IPS-NIHi11 (cell line): Measurements from ENCODE around the gene IL10RA.

Source experiments
- DNase-seq: peaks from one replicate; pipeline ENCODE4 v3.0.0; 2012; ENCODE audit warnings: mixed read lengths, low spot score

The IL10RA gene

DNA sequence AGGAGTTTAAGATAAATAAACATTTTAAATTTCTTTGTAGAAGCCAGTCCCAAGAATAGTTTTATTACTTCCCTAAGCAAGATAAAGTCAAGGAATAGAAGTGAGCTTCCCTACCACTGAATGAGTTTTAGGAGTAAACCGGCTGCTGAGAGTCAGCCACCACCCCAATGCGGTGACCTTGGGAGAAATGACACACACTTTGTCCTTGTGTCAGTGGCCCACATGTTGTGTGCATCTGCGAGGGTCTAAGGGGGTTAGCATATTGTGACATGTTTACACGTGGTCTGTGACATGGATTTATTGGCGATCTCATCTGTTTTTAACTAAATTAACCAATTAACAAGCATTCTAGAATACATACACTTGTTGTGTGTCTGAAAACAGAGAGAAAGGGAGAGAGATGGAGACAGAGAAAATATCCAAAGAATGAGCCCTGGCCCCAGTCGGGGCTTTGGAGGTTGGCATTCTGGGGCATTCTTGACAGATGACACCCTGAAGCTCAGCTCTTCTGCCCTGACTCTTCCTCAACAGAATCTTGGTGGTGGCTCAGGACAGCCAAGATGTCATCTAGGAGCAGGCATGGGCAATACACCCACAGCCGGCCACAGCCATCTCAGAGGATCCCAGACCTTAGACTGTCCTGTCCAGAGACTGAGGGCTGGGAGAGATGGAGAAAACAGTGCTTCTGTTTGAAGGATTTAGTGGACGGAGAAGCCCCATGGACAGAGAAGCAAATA, 60.9 kb downstream of the IL10RA start:
- DNase-seq, result no peak

DNA sequence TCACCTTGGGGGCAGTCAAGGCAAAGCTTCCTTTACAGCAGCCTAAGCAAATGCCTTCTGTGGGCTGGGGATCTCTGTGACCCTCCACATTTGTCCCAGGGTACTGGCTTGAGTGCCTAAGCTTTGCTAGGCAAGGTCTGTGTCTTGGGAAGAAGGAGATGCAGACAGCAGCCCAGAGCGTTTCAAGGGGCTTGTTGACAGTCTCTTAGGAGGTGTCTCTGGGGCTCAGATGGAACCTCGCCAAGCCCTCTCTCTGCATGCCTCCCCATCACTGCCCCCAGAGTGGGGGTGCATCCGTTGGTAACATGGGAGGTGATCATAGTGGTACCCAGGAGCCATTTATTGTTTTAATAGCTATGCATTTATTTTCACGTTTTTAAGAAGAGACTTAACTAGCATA, 61.6 kb downstream of the IL10RA start:
- no peak for DNase-seq

DNA sequence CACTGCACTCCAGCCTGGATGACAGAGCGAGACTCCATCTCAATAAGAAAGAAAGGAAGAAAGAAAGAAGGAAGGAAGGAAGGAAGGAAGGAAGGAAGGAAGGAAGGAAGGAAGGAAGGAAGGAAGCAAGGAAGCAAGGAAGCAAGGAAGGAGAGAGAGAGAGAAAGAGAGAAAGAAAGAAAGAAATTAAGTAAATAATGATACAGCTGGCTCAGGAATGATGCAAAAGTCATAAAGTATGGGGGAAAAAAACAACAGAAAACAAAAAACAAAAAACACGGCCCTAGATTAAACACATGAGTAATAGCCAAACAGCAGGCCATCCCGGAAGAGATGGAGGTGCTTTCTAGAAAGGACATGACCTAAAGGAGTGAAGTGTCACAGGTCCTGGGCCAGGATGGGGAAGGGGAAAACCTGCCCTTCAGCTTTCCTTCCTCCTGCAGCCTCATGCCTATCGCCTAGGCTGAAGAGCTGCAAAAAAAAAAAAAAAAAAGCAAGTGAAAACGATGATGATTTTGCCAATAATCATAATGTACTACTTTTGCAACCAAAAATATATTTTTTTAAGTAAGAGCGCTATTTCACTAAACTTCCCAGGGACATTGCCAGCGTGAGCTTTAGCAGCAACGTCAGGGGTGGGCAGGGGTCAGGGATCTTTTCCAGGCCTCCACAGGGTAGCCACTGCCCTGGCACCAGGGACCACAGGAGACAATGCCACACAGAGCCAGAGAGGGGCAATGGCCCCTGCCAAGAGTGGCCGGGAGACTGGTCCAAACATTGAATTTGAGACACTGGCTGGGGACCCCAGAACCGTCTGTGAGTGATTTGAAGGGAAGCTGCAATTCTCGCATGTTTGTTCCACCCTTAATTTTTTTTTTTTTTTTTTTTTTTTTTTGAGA, 62.5 kb downstream of the IL10RA start:
- DNase-seq, result no peak

DNA sequence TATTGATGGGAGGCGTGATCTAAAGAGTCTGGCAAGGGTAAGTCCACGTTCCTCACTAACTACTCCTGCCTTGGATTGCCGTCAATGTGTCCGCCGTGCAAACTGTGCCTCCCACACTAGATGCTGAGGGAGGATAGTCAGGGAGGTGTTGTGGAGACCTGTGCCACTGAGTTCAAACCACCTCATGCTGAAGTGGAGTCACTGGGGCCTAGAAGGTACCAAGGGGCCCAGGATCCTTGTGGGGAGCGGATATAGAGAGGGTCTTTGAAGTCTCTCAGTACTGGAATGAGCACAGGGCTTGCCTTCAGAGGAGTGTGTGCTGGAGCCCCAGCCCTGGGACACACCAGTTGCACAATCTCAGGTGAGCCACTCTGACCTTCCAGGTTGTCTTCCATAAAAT, 63.6 kb downstream of the IL10RA start:
- no peak for DNase-seq

DNA sequence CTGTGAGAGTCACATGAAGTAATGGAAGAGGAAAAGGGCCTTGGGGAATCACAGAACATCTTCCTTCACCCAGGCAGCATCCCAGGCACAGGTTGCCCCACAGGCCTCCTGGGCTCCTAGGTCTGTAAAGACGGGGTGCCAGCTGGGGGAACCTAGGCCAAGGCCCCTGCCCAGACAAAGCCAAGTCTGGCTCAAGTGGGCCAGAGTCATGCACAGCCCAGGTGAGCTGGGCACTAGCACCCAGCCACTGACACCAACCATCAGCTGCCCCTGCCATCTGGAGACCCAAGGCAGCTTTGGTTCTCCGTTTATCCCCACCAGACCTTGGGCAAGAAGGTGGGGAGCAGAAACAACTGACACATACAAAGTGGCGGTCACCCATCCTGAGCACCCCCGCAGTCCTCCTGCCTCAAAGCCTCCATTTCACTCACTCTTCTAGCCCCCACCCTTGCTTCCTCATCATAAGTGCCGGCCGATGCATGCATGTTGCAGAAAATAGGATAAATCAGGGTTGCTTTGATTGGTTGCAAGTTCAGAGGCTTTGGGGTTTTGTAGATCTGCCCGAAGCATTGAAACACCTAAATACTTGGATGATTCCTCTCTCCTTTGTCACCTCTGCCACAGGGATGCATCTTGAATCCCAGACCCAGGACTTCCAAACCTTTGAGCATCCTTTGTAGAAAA, 64.2 kb downstream of the IL10RA start:
- DNase-seq, result no peak
